Prostate gland (tissue), 2 donors: ENCODE data around the gene CLDN19. TPM values are rescaled to one million over a fixed set of nuclear protein-coding genes. Genes with fewer than 3 reads are reported as not detected.

Experiments used
- DNase-seq: peaks from one replicate; pipeline ENCODE4 v3.0.0-alpha.2; 2019; ENCODE audit warnings: low spot score
- H3K27ac ChIP-seq, 2 donors: fragments of 200-600 bp; sonication (generic); 2 replicates each; pipeline ENCODE4 v1.5.1; 2017 to 2019
- H3K27me3 ChIP-seq: fragments of 200-600 bp; sonication (generic); replicated peaks from 2 replicates; pipeline ENCODE4 v1.5.1; 2019; ENCODE audit not compliant: insufficient read depth
- H3K36me3 ChIP-seq, 2 donors: fragments of 200-600 bp; sonication (generic); 1 replicate in 1 of 2; 2 replicates in 1 of 2; pipeline versions ENCODE4 v1.5.1 to v1.8.1; 2017 to 2019
- H3K4me1 ChIP-seq: fragments of 200-600 bp; sonication (generic); replicated peaks from 2 replicates; pipeline ENCODE4 v1.5.1; 2019
- H3K4me3 ChIP-seq, 2 donors: fragments of 200-600 bp; sonication (generic); 2 replicates each; pipeline ENCODE4 v1.5.1; 2017 to 2019
- H3K9me3 ChIP-seq: fragments of 200-600 bp; sonication (generic); 2 replicates; pipeline ENCODE4 v1.5.1; 2017
- CTCF ChIP-seq, 4 experiments: fragments of 200-600 bp in 2 of 4; fragments of 450-650 bp in 2 of 4; sonication (generic) in 2 of 4; IDR thresholded peaks; 1 replicate in 3 of 4; 2 replicates in 1 of 4; pipeline ENCODE4 v1.5.1; 2016 to 2019; ENCODE audit warnings: antibody characterized with exemption in 4 of 4, mild to moderate bottlenecking in 2 of 4, moderate library complexity in 2 of 4
- POLR2A ChIP-seq: fragments of 450-650 bp; IDR thresholded peaks from one replicate; pipeline ENCODE4 v1.6.1; 2016; ENCODE audit warnings: antibody characterized with exemption, mild to moderate bottlenecking
- POLR2AphosphoS5 ChIP-seq: sonication (generic); formaldehyde crosslinking; IDR thresholded peaks from one replicate; pipeline ENCODE4 v1.6.1; 2017; ENCODE audit warnings: antibody characterized with exemption
- WGBS: methylation state at CpG from one replicate; pipeline ENCODE4 v1.1.5; 2018; 5-methylcytosine and 5-hydroxymethylcytosine counted together
- intact Hi-C: fragments of 100-400 bp; cut with DNase I; formaldehyde crosslinking; loops from one replicate; pipeline ENCODE4 v1.14.2; 2022
- total RNA-seq, 2 donors: library from RNA; depleted of rRNA; stranded (reverse); fragments of >200 nt; gene quantifications; one replicate each; pipeline ENCODE4 v1.1.0, GENCODE V29; 2016

Gene CLDN19
- total RNA-seq, 2 donors from 2014 or later = 1.1 to 1.5 TPM

GRCh38 chr1:42762269-42762668 lies 22.2 kb upstream of the CLDN19 start:
- TF ChIP-seq POLR2A = no peak
- no peak for TF ChIP-seq CTCF (IDR thresholded peaks at IDR 0.05)
- TF ChIP-seq POLR2AphosphoS5 = no peak
- Histone ChIP-seq H3K9me3 (no peaks in the 10 kb centered on the region), H3K4me1 (peaks cover 4% of the 10 kb centered on the region), H3K27ac (no peak overlapping the region), H3K27me3 (no peaks in the 10 kb centered on the region), H3K4me3 (no peak overlapping the region), H3K36me3 (no peaks in the 10 kb centered on the region)
- no peak for DNase-seq
- intact Hi-C loops = loop anchor here (10.0 kb wide), 2 partner anchors 163 to 297 kb away; partner anchors contain the start of gene CCDC30
- 64% methylated on average over 5 of the region's 5 CpGs for WGBS

GRCh38 chr1:42761567-42761966 lies 21.5 kb upstream of the CLDN19 start:
- Histone ChIP-seq H3K27ac (no peak overlapping the region), H3K4me1 (peaks cover 4% of the 10 kb centered on the region), H3K4me3 (no peak overlapping the region), H3K9me3 (no peaks in the 10 kb centered on the region), H3K36me3 (no peaks in the 10 kb centered on the region), H3K27me3 (no peaks in the 10 kb centered on the region)
- 97% methylated on average over 4 of the region's 4 CpGs for WGBS
- DNase-seq = no peak
- TF ChIP-seq CTCF (IDR thresholded peaks at IDR 0.05) (no peak), POLR2A (no peak), POLR2AphosphoS5 (no peak)
- intact Hi-C loops = loop anchor here (10.0 kb wide), 2 partner anchors 163 to 297 kb away; partner anchors contain the start of gene CCDC30

GRCh38 chr1:42759114-42759513 lies 19.1 kb upstream of the CLDN19 start:
- no peaks in the 10 kb centered on the region for H3K9me3 ChIP-seq
- WGBS = 73% methylated on average over 9 of the region's 9 CpGs
- H3K4me1 ChIP-seq = no peaks in the 10 kb centered on the region
- no peak for DNase-seq
- intact Hi-C loops = no loop called here
- no peaks in the 10 kb centered on the region for H3K27me3 ChIP-seq
- no peak for TF ChIP-seq CTCF (IDR thresholded peaks at IDR 0.05)
- TF ChIP-seq POLR2AphosphoS5 = no peak
- TF ChIP-seq POLR2A = no peak
- H3K4me3 ChIP-seq = no peak overlapping the region
- no peaks in the 10 kb centered on the region for H3K36me3 ChIP-seq
- H3K27ac ChIP-seq = no peak overlapping the region

- 81% methylated on average over 3 of the region's 3 CpGs for WGBS
- TF ChIP-seq CTCF (IDR thresholded peaks at IDR 0.05) = no peak
- TF ChIP-seq POLR2A = no peak
- no peak for DNase-seq
- no peaks in the 10 kb centered on the region for H3K9me3 ChIP-seq
- no peaks in the 10 kb centered on the region for H3K36me3 ChIP-seq
- no peaks in the 10 kb centered on the region for H3K27me3 ChIP-seq
- no peak overlapping the region for H3K4me3 ChIP-seq
- intact Hi-C loops = no loop called here
- H3K4me1 ChIP-seq = no peaks in the 10 kb centered on the region
- no peak overlapping the region for H3K27ac ChIP-seq
Measured at GRCh38 chr1:42758641-42759040, 18.6 kb upstream of the CLDN19 start.

- Histone ChIP-seq H3K9me3 (no peaks in the 10 kb centered on the region), H3K27me3 (no peaks in the 10 kb centered on the region), H3K36me3 (no peaks in the 10 kb centered on the region), H3K4me3 (no peak overlapping the region), H3K4me1 (no peaks in the 10 kb centered on the region), H3K27ac (no peak overlapping the region)
- intact Hi-C loops = no loop called here
- no peak for TF ChIP-seq POLR2A
- TF ChIP-seq POLR2AphosphoS5 = no peak
- TF ChIP-seq CTCF (IDR thresholded peaks at IDR 0.05) = no peak
- DNase-seq = no peak
Measured at GRCh38 chr1:42757892-42758275, 17.8 kb upstream of the CLDN19 start.
